GM21529 (cell line): ENCODE data around the gene ARHGAP26.

Experiments
- ATAC-seq: cut with Tn5 transposase; IDR thresholded peaks from one replicate; pipeline ENCODE4 v1.9.1; 2021; ENCODE audit not compliant: unreplicated experiment

The ARHGAP26 gene

DNA sequence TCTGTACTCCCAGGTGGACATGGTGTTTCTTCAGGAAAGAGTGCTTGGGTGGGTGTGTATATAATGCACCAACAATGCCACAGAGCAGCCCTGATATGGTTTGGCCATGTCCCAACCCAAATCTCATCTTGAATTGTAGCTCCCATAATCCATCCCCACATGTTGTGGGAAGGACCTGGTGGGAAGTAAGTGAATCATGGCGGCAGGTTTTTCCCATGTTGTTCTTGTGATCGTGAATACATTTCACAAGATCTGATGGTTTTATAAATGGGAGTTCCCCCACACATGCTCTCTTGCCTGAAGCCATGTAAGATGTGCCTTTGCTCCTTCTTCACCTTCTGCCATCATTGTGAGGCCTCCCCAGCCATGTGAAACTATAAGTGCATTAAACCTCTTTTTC lies 474.8 kb downstream of the ARHGAP26 start:
- no peak for ATAC-seq

GRCh38 chr5:143245929-143246561 lies 475.9 kb downstream of the ARHGAP26 start:
- no peak for ATAC-seq

GRCh38 chr5:143247134-143247815 lies 477.1 kb downstream of the ARHGAP26 start:
- no peak for ATAC-seq

DNA sequence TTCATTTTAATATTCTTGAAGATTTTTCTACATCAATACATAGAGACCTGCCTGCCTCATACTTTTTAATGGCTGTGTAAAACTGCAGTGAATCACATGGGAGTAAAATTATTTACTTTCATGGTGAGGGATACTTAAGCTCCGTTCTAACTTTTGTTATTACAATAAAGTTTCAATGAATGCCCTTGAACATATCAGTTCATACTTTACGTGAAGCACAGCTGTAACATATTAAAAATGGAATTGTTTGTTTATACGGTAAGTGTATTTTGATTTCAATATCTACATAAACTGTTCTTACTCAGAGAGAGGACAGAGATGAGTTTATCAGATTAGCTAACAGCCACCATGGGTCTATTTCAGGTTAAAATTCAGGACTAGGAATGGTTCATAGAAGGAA lies 478.2 kb downstream of the ARHGAP26 start:
- ATAC-seq, result no peak

DNA sequence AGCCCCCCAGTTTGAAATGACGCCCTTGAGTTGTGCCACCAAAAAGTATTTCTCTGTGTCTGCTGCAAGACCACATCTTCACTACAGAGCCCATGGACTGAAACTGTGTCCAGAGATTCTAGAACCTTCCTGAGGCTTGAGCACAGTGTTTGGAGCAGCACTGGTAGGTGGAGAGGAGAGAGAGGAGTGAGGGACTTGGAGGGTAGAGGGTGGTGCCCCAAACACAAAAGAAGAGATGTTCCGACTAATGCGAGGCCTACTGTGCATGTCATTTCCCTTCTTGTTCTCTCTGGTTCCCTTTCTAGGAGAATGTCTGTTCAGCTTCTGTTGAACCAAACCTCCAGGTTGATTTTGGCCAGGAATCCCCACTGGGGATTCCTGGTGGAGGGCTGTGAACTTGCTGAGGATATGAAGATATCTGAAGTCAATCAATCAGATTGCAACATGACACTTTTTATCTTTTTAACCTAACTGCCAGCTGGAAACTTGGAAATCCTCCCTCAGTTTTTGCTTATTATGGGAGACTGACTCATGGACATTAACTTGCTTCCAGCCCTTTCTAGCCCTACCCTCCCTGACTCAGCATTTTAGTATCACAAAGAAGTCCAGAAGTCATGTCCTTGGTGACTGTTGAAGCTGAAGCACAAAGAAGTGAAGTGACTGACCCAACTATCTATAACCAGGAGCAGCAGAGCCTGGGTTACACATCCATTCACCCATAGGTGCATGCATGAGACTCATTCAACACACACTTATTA lies 478.8 kb downstream of the ARHGAP26 start:
- ATAC-seq, result no peak

DNA sequence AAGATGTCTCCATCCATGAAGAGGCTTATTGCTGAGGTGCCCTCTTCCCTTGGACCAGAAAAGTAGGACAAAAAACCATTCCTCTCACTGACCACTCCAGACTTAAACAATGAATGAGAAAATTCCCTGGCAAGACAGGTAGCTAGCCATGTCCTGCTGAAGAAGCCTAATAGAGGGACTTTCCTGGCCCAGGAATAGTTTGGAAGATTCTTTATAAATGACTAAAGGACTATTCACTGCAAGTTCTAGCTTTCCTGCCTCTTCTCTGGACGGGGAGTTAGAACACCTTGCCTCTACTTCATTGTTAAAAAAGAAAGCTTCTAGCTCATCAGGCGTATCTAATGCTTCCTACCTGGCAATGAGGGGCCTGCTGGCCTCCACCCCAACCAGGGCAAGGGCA lies 479.7 kb downstream of the ARHGAP26 start:
- ATAC-seq, result no peak

DNA sequence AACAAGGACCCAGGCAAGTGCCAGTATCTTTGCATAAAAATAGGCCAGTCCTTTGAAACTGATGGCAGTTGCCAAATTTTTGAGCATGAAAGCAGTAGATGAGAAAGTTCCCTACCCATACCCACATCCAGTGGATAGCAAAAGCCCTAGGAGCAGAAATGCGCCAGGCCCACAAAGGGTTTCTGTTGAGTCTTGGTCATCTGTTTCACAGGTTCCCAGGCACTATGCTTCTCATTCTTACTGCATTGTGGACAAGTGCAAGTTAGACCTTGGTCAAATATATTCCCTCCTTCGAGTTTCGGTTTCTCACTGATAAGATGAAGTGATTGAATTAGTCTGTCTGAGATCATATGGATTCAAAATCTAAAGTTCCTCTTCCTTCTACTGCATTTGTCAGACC lies 481.0 kb downstream of the ARHGAP26 start:
- ATAC-seq, result peak; percentile 68

DNA sequence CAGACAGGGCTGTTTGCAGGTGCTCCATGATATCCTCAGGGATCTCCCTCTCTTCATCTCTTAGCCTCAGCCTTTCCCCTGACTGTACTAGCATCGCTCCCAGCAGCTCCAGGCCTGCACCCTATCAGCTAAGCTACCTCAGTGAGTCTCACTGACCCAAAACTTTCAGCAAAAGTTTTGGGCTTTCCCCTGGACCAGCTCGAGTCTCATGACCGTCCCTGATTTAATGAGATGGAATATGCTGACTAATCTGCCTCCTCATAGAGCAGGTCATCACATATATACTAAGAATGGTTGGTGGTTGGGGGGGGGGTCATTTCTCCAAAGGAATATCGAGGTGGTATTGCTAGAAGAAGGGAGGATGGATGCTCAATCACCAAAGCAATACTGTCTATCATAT lies 481.8 kb downstream of the ARHGAP26 start:
- ATAC-seq, result no peak

GRCh38 chr5:143254819-143255218 lies 484.6 kb downstream of the ARHGAP26 start:
- ATAC-seq, result no peak

- no peak for ATAC-seq
These were observed 488.5 kb downstream of the ARHGAP26 start for GRCh38 chr5:143258559-143259253.

GRCh38 chr5:143259254-143259605 lies 489.1 kb downstream of the ARHGAP26 start:
- no peak for ATAC-seq

DNA sequence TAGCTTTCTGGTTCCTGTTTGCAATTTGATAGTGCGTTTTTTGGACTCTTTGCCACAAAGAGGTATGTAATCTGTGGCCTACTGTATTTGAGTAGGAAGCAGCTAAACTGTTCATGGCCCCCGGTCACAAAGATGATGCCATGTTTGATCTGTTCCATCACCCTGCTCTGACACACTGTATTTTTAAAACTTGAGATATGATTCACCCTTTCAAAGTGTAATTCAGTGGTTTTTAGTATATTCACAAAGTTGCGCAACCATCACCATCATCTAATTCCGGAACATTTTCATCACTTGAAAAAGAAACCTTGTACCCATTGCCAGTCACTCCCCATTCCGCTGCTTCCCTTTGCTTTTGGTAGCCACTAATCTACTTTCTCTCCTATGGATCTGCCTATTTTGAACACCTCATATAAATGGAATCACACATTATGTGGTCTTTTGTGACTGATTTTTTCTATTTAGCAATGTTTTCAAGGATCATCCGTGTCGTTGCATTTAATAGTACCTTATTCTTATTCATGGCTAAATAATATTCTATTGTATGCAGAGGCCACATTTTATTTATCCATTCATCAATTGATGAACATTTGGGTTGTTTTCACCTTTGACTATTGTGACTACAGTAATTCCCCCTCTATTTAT lies 491.7 kb downstream of the ARHGAP26 start:
- ATAC-seq, result no peak

- peak; percentile 84 for ATAC-seq
These were observed 492.4 kb downstream of the ARHGAP26 start for GRCh38 chr5:143262393-143263174.

DNA sequence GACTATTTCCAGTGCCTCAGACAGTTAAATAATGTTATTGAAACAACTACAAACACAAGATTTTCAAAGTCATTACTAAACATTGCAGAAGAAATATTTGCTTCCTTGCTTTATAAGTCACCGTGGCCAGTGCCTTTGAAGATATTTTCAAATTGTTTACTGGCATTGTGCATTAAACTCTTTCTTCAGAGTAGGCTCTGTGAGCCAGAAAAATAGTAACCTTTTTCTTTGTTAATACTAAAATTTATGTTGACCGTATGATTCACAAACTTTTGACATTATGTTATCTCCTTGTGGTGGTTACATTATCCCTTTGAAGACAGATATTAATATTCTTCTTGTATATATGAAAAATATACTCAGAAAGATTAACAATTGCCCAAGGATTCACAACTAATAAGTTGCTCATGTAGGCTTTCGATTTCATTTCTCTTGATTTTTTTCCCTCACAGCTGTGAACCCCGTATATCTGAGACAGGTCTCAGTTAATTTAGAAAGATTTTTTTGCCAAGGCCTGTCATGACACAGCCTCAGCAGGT lies 493.2 kb downstream of the ARHGAP26 start:
- ATAC-seq, result no peak

DNA sequence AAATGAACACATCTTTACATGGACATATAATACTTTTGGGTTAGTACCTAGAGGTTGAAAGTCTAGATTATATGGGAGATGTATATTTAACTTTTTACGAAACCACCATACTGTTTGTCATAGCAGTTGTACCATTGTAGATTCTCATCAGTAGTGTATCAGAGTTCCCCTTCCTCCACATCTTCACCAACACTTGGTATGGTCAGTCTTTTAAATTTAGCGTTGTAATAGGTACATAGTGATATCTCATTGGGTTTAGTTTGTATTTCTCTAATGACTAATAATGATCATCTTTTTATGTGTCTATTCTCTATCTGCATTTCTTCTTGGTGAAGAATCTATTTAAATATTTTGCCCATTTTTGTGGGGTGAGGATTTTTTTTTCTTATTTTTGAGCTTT lies 495.8 kb downstream of the ARHGAP26 start:
- no peak for ATAC-seq

- no peak for ATAC-seq
These were observed 497.0 kb downstream of the ARHGAP26 start for GRCh38 chr5:143267186-143267585.

DNA sequence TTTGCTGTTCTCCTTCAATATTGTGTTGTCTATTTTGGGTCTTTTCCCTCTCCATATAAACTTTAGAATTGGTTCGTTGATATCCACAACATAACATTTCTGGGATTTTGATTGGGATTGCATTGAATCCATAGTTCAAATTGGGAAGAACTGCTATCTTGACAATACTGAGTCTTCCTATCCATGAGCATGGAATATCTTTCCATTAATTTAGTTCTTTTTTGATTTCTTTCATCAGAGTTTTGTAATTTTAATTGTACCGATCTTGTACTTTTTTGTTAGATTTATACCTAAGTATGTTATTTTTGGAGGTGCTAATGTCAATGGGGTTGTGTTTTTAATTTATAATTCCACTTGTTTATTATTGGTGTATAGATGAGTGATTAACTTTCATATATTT lies 498.2 kb downstream of the ARHGAP26 start:
- no peak for ATAC-seq

DNA sequence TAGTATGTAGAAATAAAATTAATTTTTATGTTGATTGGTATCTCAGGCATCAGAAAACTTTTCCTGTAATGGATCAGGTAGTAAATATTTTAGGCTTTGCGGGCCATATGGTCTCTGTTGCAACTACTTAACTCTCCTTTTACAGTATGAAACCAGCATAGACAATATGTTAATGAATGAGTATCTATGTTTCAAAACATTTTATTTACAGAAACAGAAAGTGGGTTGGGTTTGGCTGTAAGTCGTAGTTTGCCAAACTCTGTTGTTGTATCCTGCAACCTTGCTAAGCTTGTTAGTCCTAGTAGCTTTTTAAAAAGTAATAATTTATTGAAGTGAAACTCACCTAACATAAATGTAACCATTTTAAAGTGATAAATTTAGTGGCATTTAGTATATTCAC lies 501.3 kb downstream of the ARHGAP26 start:
- ATAC-seq, result no peak

- ATAC-seq, result no peak
These were observed 504.8 kb downstream of the ARHGAP26 start for GRCh38 chr5:143274952-143275351.
